GM21825 (cell line): ENCODE results near the gene SLC35G2.
"Not testable (repeated sequence)": the region's sequence is repeated elsewhere in the genome, so short reads cannot be mapped to it uniquely, and the experiment has no call there.

Experiments
- ATAC-seq: cut with Tn5 transposase; IDR thresholded peaks from one replicate; pipeline ENCODE4 v1.9.1; 2021; ENCODE audit warnings: mild to moderate bottlenecking, moderate library complexity; ENCODE audit not compliant: unreplicated experiment

Gene SLC35G2

GRCh38 chr3:136818769-136819391 lies at the start of gene SLC35G2:
SLC35G2 (plus strand) TSS chr3:136819126; CDS start chr3:136854461, 35,335 bp downstream.
- ATAC-seq, result peak; percentile 42

GRCh38 chr3:136772709-136773108 lies 46.2 kb upstream of the SLC35G2 start:
- ATAC-seq, result no peak

GRCh38 chr3:136778865-136779264 lies 40.1 kb upstream of the SLC35G2 start:
- ATAC-seq, result no peak

GRCh38 chr3:136780741-136781140 lies 38.2 kb upstream of the SLC35G2 start:
- ATAC-seq, result no peak

- ATAC-seq, result no peak
These were observed 35.2 kb upstream of the SLC35G2 start for GRCh38 chr3:136783708-136784191.

GRCh38 chr3:136787349-136787748 lies 31.6 kb upstream of the SLC35G2 start:
- ATAC-seq, result no peak

- no peak for ATAC-seq
These were observed 30.8 kb upstream of the SLC35G2 start for GRCh38 chr3:136788154-136788553.

- ATAC-seq, result no peak
These were observed 28.9 kb upstream of the SLC35G2 start for GRCh38 chr3:136789976-136790375.

- no peak for ATAC-seq
These were observed 28.1 kb upstream of the SLC35G2 start for GRCh38 chr3:136790786-136791185.

- ATAC-seq, result no peak
These were observed 26.2 kb upstream of the SLC35G2 start for GRCh38 chr3:136792556-136793330.

- not testable (repeated sequence) for ATAC-seq
These were observed 17.8 kb upstream of the SLC35G2 start for GRCh38 chr3:136801146-136801545.

- ATAC-seq, result no peak
These were observed 16.4 kb upstream of the SLC35G2 start for GRCh38 chr3:136802481-136802996.

GRCh38 chr3:136804141-136804540 lies 14.8 kb upstream of the SLC35G2 start:
- ATAC-seq, result no peak

- ATAC-seq, result no peak
These were observed 14.1 kb upstream of the SLC35G2 start for GRCh38 chr3:136804813-136805212.

- ATAC-seq, result no peak
These were observed 13.1 kb upstream of the SLC35G2 start for GRCh38 chr3:136805795-136806194.

GRCh38 chr3:136811701-136812100 lies 7.2 kb upstream of the SLC35G2 start:
- no peak for ATAC-seq

- ATAC-seq, result no peak
These were observed 1.5 kb upstream of the SLC35G2 start for GRCh38 chr3:136817448-136817847.

GRCh38 chr3:136818191-136818768 lies 646 bp upstream of the SLC35G2 start:
- peak; percentile 9 for ATAC-seq

- ATAC-seq, result peak; percentile 30
These were observed 435 bp downstream of the SLC35G2 start for GRCh38 chr3:136819392-136819730.

- no peak for ATAC-seq
These were observed 1.1 kb downstream of the SLC35G2 start for GRCh38 chr3:136819731-136820679.

- ATAC-seq, result no peak
These were observed 12.5 kb downstream of the SLC35G2 start for GRCh38 chr3:136831461-136831860.
